GM12892 (cell line): Measurements from ENCODE around the gene PNMA5.

ENCODE experiments used
- POLR2A ChIP-seq: IDR thresholded peaks from 2 replicates; pipeline ENCODE4 v1.6.1; 2011; ENCODE audit warnings: low read depth, low read length, control low read depth
- POLR2AphosphoS5 ChIP-seq: IDR thresholded peaks from 2 replicates; pipeline ENCODE4 v1.6.1; 2011; ENCODE audit warnings: low read depth, low read length, control low read depth
- TAF1 ChIP-seq: IDR thresholded peaks from 2 replicates; pipeline ENCODE4 v1.6.1; 2011; ENCODE audit warnings: low read depth, mild to moderate bottlenecking, control low read depth, low read length, borderline replicate concordance

DNA sequence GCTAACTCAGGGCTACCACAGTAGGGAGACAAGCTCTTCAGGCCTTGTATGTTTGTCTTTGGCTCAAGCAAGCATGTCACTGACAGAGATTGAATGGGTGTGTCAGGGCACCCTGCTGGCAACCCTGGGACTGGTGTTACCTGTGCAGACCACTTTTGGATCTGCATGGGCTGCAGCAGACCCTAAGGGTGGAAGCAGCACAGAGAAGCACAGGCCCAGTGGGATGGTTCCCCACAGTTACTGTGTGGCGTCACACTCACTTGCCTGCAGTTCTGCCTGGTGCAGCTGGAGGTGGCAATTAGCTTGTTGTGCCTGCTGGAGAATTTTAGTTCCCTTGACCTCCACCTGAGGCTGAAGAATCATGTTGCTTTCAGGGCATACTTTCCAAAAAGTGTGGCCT is 50.1 kb downstream of the PNMA5 start:
- TF ChIP-seq TAF1 (no peak), POLR2AphosphoS5 (no peak), POLR2A (no peak)
